ENCODE measurements around the gene PLPP1.
A peak's percentile ranks its signal among the peaks of the same experiment; 100 is the strongest.

PLPP1 gene

DNA sequence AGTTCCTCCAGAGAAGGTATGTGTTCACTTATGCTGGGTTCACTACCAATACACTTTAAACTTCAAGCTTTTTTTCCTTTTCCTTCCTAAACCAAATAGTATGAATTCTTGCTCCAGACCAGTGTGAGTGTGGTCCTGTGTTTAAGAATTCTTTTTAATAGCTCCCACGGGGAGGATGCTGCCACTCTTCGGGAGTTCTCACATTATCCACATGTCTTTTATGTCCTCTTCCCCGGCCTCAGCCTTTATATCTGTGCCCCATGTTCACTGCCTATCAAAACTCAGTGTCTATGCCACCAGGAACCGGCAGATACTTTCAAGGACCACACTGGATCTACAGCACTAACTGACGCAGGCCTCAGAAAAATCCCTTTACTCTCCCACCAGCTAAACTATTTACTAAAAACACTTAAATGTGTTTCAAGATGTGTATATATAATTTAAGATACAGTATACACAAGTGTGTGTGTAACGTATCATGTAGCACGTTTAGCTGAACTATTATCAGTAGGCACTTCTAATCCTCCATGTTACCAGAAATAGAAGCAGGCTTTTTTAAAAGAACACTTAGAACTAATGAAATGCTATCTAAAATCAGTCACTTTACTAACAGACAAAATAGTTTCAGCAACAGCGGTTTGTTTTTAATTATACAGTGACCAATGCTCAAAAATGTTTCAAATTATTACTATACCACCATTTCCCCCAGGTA lies 88.0 kb downstream of the PLPP1 start:
- DNase-seq (ENCODE audit: low read depth) = no peak
- no peak overlapping the region for H3K4me3 ChIP-seq (ENCODE audit: control insufficient read depth, low read depth, low read length)
- TF ChIP-seq, protein P1, sequence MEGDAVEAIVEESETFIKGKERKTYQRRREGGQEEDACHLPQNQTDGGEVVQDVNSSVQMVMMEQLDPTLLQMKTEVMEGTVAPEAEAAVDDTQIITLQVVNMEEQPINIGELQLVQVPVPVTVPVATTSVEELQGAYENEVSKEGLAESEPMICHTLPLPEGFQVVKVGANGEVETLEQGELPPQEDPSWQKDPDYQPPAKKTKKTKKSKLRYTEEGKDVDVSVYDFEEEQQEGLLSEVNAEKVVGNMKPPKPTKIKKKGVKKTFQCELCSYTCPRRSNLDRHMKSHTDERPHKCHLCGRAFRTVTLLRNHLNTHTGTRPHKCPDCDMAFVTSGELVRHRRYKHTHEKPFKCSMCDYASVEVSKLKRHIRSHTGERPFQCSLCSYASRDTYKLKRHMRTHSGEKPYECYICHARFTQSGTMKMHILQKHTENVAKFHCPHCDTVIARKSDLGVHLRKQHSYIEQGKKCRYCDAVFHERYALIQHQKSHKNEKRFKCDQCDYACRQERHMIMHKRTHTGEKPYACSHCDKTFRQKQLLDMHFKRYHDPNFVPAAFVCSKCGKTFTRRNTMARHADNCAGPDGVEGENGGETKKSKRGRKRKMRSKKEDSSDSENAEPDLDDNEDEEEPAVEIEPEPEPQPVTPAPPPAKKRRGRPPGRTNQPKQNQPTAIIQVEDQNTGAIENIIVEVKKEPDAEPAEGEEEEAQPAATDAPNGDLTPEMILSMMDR (conservative IDR thresholded peaks at IDR 0.05; ENCODE audit: control insufficient read depth, insufficient read depth, low read depth, low read length) = no peak

DNA sequence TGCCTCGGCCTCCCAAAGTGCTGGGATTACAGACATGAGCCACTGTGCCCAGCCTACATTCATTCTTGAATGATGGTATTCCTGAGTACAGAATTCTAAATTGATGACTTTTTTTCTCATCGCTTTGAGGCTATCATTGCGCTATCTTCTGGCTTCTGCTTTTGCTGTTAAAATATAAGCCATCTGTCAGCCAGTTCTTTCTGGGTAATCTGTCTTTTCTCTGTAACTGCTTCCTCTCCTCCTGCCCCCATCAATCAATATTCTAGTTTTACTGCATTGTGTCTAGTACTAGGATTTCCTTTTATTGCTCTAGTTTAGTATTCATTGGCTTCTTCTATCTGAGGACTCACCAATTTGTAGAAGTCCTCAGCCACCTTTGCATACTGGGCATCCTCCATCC lies 89.0 kb downstream of the PLPP1 start:
- TF ChIP-seq, protein P1 (conservative IDR thresholded peaks at IDR 0.05; ENCODE audit: control insufficient read depth, insufficient read depth, low read depth, low read length) = no peak
- H3K4me3 ChIP-seq (ENCODE audit: control insufficient read depth, low read depth, low read length) = no peak overlapping the region
- DNase-seq (ENCODE audit: low read depth) = no peak

DNA sequence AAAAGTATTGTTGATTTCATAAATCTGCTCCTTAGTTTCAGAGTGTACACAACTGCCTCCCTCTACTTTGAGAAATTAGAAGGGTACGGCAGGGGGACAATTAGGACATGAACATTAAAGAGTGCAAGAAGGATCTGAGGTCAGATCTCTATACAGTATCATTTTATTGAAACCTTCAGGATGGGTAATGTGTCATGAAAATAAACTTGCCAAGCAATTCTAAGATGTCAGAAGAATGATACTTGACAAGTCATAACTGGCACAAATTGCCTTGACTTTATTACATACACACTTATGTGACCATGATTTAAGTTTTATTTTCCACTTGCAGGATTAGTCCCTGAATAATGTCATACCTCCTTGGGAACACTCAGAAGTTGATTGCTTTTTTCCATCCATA lies 92.8 kb downstream of the PLPP1 start:
- no peak overlapping the region for H3K4me3 ChIP-seq (ENCODE audit: control insufficient read depth, low read depth, low read length)
- DNase-seq (ENCODE audit: low read depth) = no peak
- TF ChIP-seq, protein P1 (conservative IDR thresholded peaks at IDR 0.05; ENCODE audit: control insufficient read depth, insufficient read depth, low read depth, low read length) = no peak

DNA sequence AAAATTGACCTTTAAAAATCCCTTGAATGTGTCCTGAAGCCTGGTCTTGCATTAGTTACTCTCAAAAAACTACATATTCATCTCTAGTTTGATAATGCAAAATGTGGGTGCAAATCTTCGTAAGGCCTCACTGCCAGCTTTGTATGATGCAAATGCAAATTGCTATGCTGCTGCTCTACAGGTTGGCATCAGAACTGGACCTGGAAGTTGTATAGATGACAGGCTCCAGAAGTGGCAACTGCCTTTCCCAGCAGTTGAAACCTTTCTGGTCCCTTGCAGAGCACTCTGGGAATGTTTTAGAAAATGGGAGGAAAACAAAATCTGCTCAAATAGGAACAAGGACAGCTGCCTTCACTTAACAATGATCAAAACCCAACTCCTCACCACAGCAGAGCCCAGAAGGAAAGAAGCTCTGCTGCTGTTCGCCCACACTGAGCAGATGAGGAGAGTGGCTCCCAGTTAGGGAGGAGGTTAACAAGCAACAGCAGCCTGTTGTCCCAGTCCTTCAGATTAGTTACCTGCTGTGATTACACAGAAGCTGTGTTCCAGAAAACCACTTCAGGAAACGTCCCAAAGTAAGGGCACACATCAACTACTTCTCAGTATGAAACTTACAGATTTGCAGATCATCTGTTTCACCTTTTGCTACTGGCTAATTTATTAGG lies 93.5 kb downstream of the PLPP1 start:
- TF ChIP-seq, protein P1 (conservative IDR thresholded peaks at IDR 0.05; ENCODE audit: control insufficient read depth, insufficient read depth, low read depth, low read length) = no peak
- H3K4me3 ChIP-seq (ENCODE audit: control insufficient read depth, low read depth, low read length) = no peak overlapping the region
- DNase-seq (ENCODE audit: low read depth) = no peak

DNA sequence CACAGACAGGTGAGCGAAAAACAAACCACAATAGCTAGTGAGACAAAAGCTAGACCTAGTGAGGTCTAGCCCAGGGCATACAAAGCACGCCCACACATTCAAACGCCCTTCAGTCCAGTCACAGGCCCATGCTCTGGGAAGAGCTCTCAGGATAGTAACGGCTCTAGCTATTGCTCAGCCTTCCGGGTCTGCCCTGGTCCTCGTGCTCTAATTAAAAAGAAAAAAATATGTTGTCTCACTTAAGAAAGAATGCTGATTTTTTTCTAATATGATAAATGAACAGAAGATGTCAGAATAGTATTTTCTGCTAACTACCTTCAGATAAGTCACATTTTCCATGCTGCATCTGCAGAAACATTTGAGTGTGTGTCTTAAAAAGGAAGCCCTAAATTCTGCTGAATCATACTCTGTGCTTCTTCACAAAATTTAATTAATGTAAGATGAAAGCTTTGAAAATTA lies 94.5 kb downstream of the PLPP1 start:
- peak; percentile 83 for DNase-seq (ENCODE audit: low read depth)
- no peak overlapping the region for H3K4me3 ChIP-seq (ENCODE audit: control insufficient read depth, low read depth, low read length)
- TF ChIP-seq, protein P1 (conservative IDR thresholded peaks at IDR 0.05; ENCODE audit: control insufficient read depth, insufficient read depth, low read depth, low read length) = no peak

DNA sequence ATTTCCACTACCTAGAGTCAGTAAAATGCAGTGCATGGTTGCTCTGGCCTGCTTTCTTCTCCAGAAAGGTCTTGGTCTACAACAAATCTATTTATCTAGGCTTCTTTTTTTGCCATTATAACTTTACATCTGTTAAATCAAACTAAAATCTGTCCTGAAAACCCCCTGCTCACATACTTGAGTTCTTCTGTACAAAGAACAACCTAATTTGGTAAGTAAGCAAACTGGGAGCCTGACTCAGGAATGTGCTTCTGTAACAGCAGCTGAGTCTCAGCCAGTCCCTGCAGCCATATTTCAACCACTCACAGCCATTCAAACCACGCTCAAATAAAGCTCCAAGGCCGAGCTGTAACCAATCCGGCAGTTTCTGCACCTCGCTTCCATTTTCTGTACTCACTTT lies 95.8 kb downstream of the PLPP1 start:
- no peak overlapping the region for H3K4me3 ChIP-seq (ENCODE audit: control insufficient read depth, low read depth, low read length)
- peak; percentile 69 for DNase-seq (ENCODE audit: low read depth)
- TF ChIP-seq, protein P1 (conservative IDR thresholded peaks at IDR 0.05; ENCODE audit: control insufficient read depth, insufficient read depth, low read depth, low read length) = no peak

Data from fibroblast of mammary gland (primary cell).